Measurements from ENCODE around the gene MRPS9. TPM values are rescaled to one million over a fixed set of nuclear protein-coding genes. Genes with fewer than 3 reads are reported as not detected.

The MRPS9 gene
- 33.0 and 34.7 TPM in 2 replicates for total RNA-seq

- no peaks in the 10 kb centered on the region for H3K27me3 ChIP-seq (ENCODE audit: control insufficient read depth, insufficient read depth, low read length)
- H3K4me3 ChIP-seq (ENCODE audit: low read depth, low read length), result peak within 1 kb of the TSS; percentile 52
- peak; percentile 91 for DNase-seq (ENCODE audit: low read depth)
- no peak for TF ChIP-seq CTCF (IDR thresholded peaks at IDR 0.05; ENCODE audit: insufficient read depth, low read length, poor library complexity, severe bottlenecking)
- no peaks in the 10 kb centered on the region for H3K36me3 ChIP-seq (ENCODE audit: control insufficient read depth, insufficient read depth, low read length)
These were observed at the start of gene MRPS9 for GRCh38 chr2:105037572-105038382. TSS of gene MRPS9 (plus strand) at chr2:105038069. CDS start at chr2:105038093, 24 bp downstream.

GRCh38 chr2:105005181-105005951, 32.5 kb upstream of the MRPS9 start:
- no peak for TF ChIP-seq CTCF (IDR thresholded peaks at IDR 0.05; ENCODE audit: insufficient read depth, low read length, poor library complexity, severe bottlenecking)
- DNase-seq (ENCODE audit: low read depth), result no peak
- no peak overlapping the region for H3K4me3 ChIP-seq (ENCODE audit: low read depth, low read length)
- H3K27me3 ChIP-seq (ENCODE audit: control insufficient read depth, insufficient read depth, low read length), result no peaks in the 10 kb centered on the region
- H3K36me3 ChIP-seq (ENCODE audit: control insufficient read depth, insufficient read depth, low read length), result no peaks in the 10 kb centered on the region

- TF ChIP-seq CTCF (IDR thresholded peaks at IDR 0.05; ENCODE audit: insufficient read depth, low read length, poor library complexity, severe bottlenecking), result no peak
- H3K4me3 ChIP-seq (ENCODE audit: low read depth, low read length), result no peak overlapping the region
- H3K27me3 ChIP-seq (ENCODE audit: control insufficient read depth, insufficient read depth, low read length), result no peaks in the 10 kb centered on the region
These were observed 30.5 kb upstream of the MRPS9 start for GRCh38 chr2:105007367-105007766.

GRCh38 chr2:105032476-105032875, 5.4 kb upstream of the MRPS9 start:
- no peaks in the 10 kb centered on the region for H3K27me3 ChIP-seq (ENCODE audit: control insufficient read depth, insufficient read depth, low read length)
- no peak for TF ChIP-seq CTCF (IDR thresholded peaks at IDR 0.05; ENCODE audit: insufficient read depth, low read length, poor library complexity, severe bottlenecking)
- no peaks in the 10 kb centered on the region for H3K36me3 ChIP-seq (ENCODE audit: control insufficient read depth, insufficient read depth, low read length)
- H3K4me3 ChIP-seq (ENCODE audit: low read depth, low read length), result no peak overlapping the region
- DNase-seq (ENCODE audit: low read depth), result no peak

More at GRCh38 chr2:105007367-105007766, 30.5 kb upstream of the MRPS9 start:
- no peak for DNase-seq (ENCODE audit: low read depth)
- H3K36me3 ChIP-seq (ENCODE audit: control insufficient read depth, insufficient read depth, low read length), result no peaks in the 10 kb centered on the region

GRCh38 chr2:105034170-105034569, 3.7 kb upstream of the MRPS9 start:
- no peak for TF ChIP-seq CTCF (IDR thresholded peaks at IDR 0.05; ENCODE audit: insufficient read depth, low read length, poor library complexity, severe bottlenecking)
- Histone ChIP-seq H3K27me3 (ENCODE audit: control insufficient read depth, insufficient read depth, low read length) (no peaks in the 10 kb centered on the region), H3K4me3 (ENCODE audit: low read depth, low read length) (no peak overlapping the region), H3K36me3 (ENCODE audit: control insufficient read depth, insufficient read depth, low read length) (no peaks in the 10 kb centered on the region)
- DNase-seq (ENCODE audit: low read depth), result no peak

All from kidney epithelial cell (primary cell).